GM18507 (cell line): ENCODE results near the gene INHBB.

ENCODE experiments used
- DNase-seq: peaks from one replicate; pipeline ENCODE4 v3.0.0; 2011; ENCODE audit warnings: low read depth; ENCODE audit not compliant: insufficient read length; ENCODE audit errors: extremely low spot score
- FAIRE-seq: peaks from 2 replicates; lab custom pipeline; 2011; peaks lifted over from hg19 to GRCh38; lab: Jason Lieb, UNC

The INHBB gene

DNA sequence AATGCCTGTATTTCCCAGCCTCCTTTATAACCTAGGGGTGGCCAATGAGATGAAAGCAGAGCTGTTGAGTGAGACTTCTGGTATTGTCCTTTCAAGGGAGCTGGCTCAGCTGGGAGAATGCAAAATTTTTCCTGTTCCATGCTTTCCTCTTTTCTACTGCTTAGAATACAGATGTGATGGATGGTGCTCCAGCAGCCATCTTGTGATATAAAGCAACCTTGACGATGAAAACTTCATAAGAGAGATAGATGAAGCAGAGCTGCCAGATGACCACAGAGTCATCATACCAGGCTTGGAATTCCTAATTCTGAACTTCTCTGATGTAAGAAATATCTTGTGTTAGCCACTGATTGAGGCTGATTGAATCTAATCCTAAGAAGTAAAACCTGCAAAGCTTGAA is 11.9 kb upstream of the INHBB start:
- DNase-seq: no peak
- no peak for FAIRE-seq

- DNase-seq (no peak), FAIRE-seq (no peak)
Observed at GRCh38 chr2:120336749-120337148, 9.2 kb upstream of the INHBB start.

- DNase-seq (no peak), FAIRE-seq (no peak)
Observed at GRCh38 chr2:120338015-120338414, 7.9 kb upstream of the INHBB start.

DNA sequence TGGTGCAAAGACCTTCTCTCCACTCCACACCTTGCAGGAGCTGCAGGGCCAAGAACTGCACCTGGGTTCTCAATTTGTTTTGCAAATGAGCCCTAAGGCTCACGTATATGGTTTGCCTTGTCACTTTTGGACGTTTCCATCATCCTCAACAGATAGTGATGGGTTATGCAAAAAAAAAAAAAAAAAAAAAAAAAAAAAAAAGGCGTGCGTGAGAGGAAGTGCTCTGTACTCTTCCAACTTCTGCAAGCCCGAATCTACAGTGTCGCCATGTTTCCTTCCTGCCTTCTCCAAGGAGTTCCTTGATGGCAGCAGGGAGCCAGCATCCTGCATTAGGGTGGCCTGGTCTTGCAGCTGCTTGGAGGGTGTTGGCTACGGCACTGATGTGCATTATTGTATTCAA is 4.0 kb upstream of the INHBB start:
- no peak for FAIRE-seq
- DNase-seq: no peak

DNA sequence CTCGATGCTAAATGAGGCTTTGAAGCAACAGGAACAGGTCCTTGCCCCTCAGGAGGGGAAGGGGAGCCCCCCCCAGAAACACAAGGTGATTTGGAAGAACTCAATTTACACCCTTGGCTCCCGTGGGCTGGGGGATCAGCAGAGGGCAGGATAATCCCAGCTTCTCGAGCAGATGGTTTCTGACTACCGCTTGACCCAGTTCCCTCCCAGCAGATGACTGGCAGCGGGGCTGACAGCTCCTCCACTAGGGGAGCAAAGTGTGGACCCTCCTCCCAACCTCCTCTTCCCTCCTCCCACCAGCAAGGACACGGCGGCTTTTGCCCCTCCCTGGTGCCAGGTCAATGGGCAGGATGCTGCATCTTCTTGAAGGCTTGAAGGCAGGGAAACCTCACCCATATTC is 3.5 kb upstream of the INHBB start:
- FAIRE-seq: no peak
- DNase-seq: no peak

DNA sequence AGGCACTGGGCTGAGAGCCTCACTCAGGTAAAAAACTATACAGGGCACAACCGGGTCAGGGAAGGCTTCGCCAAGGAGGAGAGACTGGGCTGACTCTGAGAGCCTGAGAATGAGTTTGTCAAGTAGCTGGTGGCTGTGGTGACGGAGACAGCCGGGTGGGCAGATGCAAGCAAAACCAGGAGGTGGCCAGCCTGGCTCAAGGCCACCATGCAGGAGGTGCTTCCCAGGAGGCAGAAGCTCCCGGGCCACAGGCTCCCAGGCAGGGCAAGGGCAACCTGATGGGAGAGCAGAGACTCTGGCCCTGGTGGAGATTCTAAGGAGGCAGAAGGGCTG is 2.9 kb upstream of the INHBB start:
- FAIRE-seq (no peak), DNase-seq (no peak)

DNA sequence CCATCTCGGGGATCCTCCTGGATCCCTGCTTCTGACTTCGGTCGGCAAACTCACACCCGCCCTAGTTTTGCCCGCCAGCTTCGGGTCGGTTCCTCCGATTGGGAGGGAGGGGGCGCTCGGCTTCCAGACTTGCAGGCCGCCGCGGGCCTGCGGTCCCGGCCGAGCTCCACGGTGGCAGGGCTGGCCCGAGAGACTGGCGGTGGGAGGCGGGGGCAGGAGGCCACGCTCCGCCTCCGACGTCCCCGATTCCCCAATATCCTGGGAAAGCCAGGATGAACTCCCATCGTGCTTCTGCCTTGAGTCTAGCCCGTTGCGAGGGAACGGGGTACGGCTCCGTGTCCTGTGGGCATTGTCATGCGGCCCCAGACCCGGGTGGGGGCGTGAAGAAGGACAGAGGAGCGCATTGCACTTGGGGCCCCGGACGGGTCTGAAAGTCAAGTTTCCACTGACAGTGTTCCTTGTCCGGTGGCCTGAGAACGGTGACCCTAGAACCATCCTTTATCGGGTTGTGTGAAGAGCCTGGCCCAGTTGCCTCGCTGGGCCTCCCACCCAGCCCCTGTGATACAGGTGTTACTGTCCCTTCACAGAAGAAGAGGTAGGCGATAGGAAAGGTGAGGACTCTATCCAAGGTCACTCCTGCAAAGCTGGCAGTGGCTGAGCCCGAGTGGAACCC is 2.4 kb upstream of the INHBB start:
- no peak for FAIRE-seq
- peak; percentile 25 for DNase-seq

GRCh38 chr2:120344214-120344975 is 1.5 kb upstream of the INHBB start:
- DNase-seq: no peak

GRCh38 chr2:120344976-120345581 is 857 bp upstream of the INHBB start:
- DNase-seq: no peak
- FAIRE-seq: no peak

More at GRCh38 chr2:120344214-120344975, 1.5 kb upstream of the INHBB start:
- no peak for FAIRE-seq

GRCh38 chr2:120345608-120346007 is 328 bp upstream of the INHBB start:
- DNase-seq (no peak), FAIRE-seq (no peak)

GRCh38 chr2:120346667-120347358 is 877 bp downstream of the INHBB start:
- DNase-seq: no peak
- FAIRE-seq: no peak

GRCh38 chr2:120347396-120348060 is 1.6 kb downstream of the INHBB start:
- FAIRE-seq (no peak), DNase-seq (no peak)

GRCh38 chr2:120348134-120348736 is 2.3 kb downstream of the INHBB start:
- DNase-seq (no peak), FAIRE-seq (no peak)

GRCh38 chr2:120348737-120349439 is 3.0 kb downstream of the INHBB start:
- DNase-seq: no peak
- no peak for FAIRE-seq

DNA sequence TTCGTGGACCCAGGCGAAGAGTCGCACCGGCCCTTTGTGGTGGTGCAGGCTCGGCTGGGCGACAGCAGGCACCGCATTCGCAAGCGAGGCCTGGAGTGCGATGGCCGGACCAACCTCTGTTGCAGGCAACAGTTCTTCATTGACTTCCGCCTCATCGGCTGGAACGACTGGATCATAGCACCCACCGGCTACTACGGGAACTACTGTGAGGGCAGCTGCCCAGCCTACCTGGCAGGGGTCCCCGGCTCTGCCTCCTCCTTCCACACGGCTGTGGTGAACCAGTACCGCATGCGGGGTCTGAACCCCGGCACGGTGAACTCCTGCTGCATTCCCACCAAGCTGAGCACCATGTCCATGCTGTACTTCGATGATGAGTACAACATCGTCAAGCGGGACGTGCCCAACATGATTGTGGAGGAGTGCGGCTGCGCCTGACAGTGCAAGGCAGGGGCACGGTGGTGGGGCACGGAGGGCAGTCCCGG is 3.5 kb downstream of the INHBB start:
- DNase-seq (no peak), FAIRE-seq (no peak)

GRCh38 chr2:120350080-120350479 is 4.1 kb downstream of the INHBB start:
- FAIRE-seq (no peak), DNase-seq (no peak)

GRCh38 chr2:120350801-120351320 is 4.9 kb downstream of the INHBB start:
- FAIRE-seq (no peak), DNase-seq (no peak)
